Retinal pigment epithelial cell (primary cell): ENCODE results near the gene VAT1L.

Experiments used
- DNase-seq: peaks from one replicate; pipeline ENCODE4 v3.0.0-alpha.2; 2010; ENCODE audit warnings: low read depth
- H3K4me3 ChIP-seq: 2 replicates; pipeline ENCODE4 v1.5.1; 2011; ENCODE audit warnings: mild to moderate bottlenecking, low read length, control low read depth, moderate library complexity
- CTCF ChIP-seq: conservative IDR thresholded peaks from 2 replicates; pipeline ENCODE4 v1.5.1; 2011; ENCODE audit warnings: low read depth, low read length, control low read depth, inconsistent platforms

The VAT1L gene

DNA sequence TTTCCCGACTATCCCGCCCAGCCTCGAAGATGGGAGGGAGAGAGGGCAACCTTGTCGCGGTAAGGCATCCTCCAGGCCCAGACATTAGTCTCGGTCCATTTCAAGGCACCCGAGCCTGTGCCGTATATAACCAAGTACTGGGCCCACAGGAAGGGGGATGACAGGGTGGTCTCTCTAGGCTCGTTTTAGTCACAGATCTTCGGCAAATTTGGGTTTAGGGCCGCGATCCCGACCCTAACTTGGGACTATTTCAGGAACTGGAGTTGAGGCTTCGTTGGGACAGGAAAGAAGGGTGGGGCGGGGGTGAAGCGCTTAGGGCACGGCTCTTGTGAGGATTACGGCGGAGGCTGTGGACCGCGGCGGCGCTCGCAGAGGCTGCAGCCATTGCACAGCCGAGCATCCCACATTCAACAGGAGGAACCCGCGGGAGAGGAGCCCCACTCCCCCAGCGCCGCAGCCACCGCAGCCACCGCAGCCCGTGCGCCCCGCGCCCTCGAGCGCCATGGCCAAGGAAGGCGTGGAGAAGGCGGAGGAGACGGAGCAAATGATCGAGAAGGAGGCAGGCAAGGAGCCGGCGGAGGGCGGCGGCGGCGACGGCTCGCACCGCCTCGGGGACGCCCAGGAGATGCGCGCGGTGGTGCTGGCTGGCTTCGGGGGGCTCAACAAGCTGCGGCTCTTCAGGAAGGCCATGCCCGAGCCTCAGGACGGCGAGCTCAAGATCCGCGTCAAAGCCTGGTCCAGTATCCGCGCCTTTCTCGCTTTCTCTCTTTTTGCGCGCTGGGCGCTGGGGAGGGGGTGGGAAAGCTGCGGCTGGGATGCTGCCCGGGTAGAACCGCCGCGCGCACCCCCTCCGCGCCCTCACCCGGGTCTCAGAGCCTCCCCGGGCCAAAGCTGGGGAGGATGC lies at the start of gene VAT1L:
Gene VAT1L, plus strand, starts transcription at position 384 of the 904 bp plus-strand sequence. Its CDS starts 119 bp downstream, at position 503.
- DNase-seq = no peak
- no peak for TF ChIP-seq CTCF
- peak within 1 kb of the TSS; percentile 62 for H3K4me3 ChIP-seq

GRCh38 chr16:77738706-77739558 lies 49.4 kb upstream of the VAT1L start:
- H3K4me3 ChIP-seq = no peak overlapping the region
- TF ChIP-seq CTCF = no peak
- DNase-seq = no peak

GRCh38 chr16:77739559-77739892 lies 48.8 kb upstream of the VAT1L start:
- no peak overlapping the region for H3K4me3 ChIP-seq
- no peak for DNase-seq
- TF ChIP-seq CTCF = no peak

- no peak overlapping the region for H3K4me3 ChIP-seq
- TF ChIP-seq CTCF = no peak
- no peak for DNase-seq
These were observed 44.2 kb upstream of the VAT1L start for GRCh38 chr16:77744141-77744540.

DNA sequence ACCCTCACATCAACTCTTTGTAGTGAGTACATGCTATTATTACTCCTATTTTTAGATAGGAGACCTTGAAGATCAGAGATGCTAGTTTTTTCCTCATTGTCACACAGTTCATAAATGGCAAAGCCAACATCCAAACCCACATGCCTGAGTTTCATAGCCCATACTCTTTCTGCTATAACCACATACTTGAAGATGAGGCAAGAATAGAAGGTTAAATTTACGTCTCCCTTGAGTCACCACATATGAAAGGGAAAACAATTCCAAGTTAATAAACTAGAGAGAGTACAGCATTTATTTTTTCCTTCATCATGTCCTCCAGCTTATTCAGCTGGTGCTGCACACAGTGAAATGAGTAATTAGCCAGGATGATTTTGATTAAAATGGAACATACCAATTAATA lies 42.4 kb upstream of the VAT1L start:
- H3K4me3 ChIP-seq = no peak overlapping the region
- TF ChIP-seq CTCF = no peak
- DNase-seq = no peak

GRCh38 chr16:77748421-77749005 lies 39.9 kb upstream of the VAT1L start:
- peak; percentile 43 for DNase-seq
- no peak for TF ChIP-seq CTCF
- H3K4me3 ChIP-seq = no peak overlapping the region
